B cell (primary cell): ENCODE data around the gene TEKT1. TPM values are rescaled to one million over a fixed set of nuclear protein-coding genes. Genes with fewer than 3 reads are reported as not detected.

Experiments
- ATAC-seq: fragments of 200-7000 bp; cut with Tn5 transposase; one replicate; pipeline ENCODE4 v1.10.0; 2021; ENCODE audit warnings: low read depth, mild to moderate bottlenecking, moderate number of reproducible peaks, moderate library complexity
- CTCF ChIA-PET: fragments of 350-600 bp; sonication (Branson Sonifier 250); formaldehyde crosslinking; loops from one replicate; lab custom pipeline; 2021; ENCODE audit warnings: antibody characterized with exemption, inconsistent platforms; lab: Charles Lee
- POLR2A ChIA-PET: fragments of 350-600 bp; sonication (Branson Sonifier 250); formaldehyde crosslinking; loops from one replicate; lab custom pipeline; 2021; ENCODE audit warnings: antibody characterized with exemption; lab: Charles Lee
- DNase-seq: peaks from one replicate; pipeline ENCODE4 v3.0.0; 2013
- H2AFZ ChIP-seq: 2 replicates; pipeline ENCODE4 v1.6.1; 2012; ENCODE audit warnings: mild to moderate bottlenecking, low read depth, low read length; ENCODE audit not compliant: insufficient read depth, poor library complexity, severe bottlenecking
- H3K27ac ChIP-seq, 2 donors: 1 replicate in 1 of 2; 2 replicates in 1 of 2; pipeline ENCODE4 v1.5.1; 2012 to 2013; ENCODE audit warnings: low read length in 2 of 2, mild to moderate bottlenecking in 2 of 2, moderate library complexity in 1 of 2
- H3K27me3 ChIP-seq, 4 experiments: fragments of 200-600 bp in 1 of 4; sonication (generic) in 1 of 4; replicated peaks in 1 of 4; 1 replicate in 2 of 4; 2 replicates in 2 of 4; pipeline versions ENCODE4 v1.6.1 to v1.7.0; 2013 to 2016; ENCODE audit warnings: low read length in 3 of 4, mild to moderate bottlenecking in 2 of 4, mixed read lengths in 1 of 4, moderate library complexity in 1 of 4; ENCODE audit not compliant: insufficient read depth in 4 of 4, control insufficient read depth in 3 of 4; ENCODE audit errors: control extremely low read depth in 1 of 4
- H3K36me3 ChIP-seq, 2 experiments: replicated peaks in 1 of 2; 1 replicate in 1 of 2; 2 replicates in 1 of 2; pipeline versions ENCODE4 v1.6.1 to v1.7.1; 2013; ENCODE audit warnings: low read length in 1 of 2; ENCODE audit not compliant: insufficient read depth in 2 of 2, control insufficient read depth in 1 of 2; ENCODE audit errors: control extremely low read depth in 1 of 2, extremely low read depth in 1 of 2
- H3K4me1 ChIP-seq, 2 donors: fragments of 200-600 bp in 1 of 2; sonication (generic) in 1 of 2; 1 replicate in 1 of 2; 2 replicates in 1 of 2; pipeline versions ENCODE4 v1.5.1 to v1.6.1; 2013 to 2017; ENCODE audit warnings: low read length in 2 of 2; ENCODE audit not compliant: control insufficient read depth in 2 of 2, insufficient read depth in 2 of 2
- H3K4me2 ChIP-seq: replicated peaks from 2 replicates; pipeline ENCODE3; 2012; ENCODE audit warnings: mild to moderate bottlenecking, low read depth, low read length; ENCODE audit not compliant: poor library complexity, severe bottlenecking
- H3K4me3 ChIP-seq, 5 experiments: fragments of 200-600 bp in 1 of 5; sonication (generic) in 1 of 5; 1 replicate in 3 of 5; 2 replicates in 2 of 5; pipeline versions ENCODE4 v1.5.1 to v1.7.0; 2011 to 2016; ENCODE audit warnings: low read length in 4 of 5, mild to moderate bottlenecking in 4 of 5, low read depth in 2 of 5, control low read depth in 1 of 5, moderate library complexity in 1 of 5; ENCODE audit not compliant: insufficient read depth in 1 of 5; ENCODE audit errors: control extremely low read depth in 1 of 5, extremely low read depth in 1 of 5
- H3K79me2 ChIP-seq: fragments of 200-600 bp; sonication (generic); one replicate; pipeline ENCODE4 v1.6.0; 2016; ENCODE audit warnings: low read length; ENCODE audit not compliant: control insufficient read depth, insufficient read depth
- H3K9ac ChIP-seq: fragments of 200-600 bp; sonication (generic); 2 replicates; pipeline ENCODE4 v1.6.1; 2017; ENCODE audit warnings: mild to moderate bottlenecking, low read length, moderate library complexity
- H3K9me3 ChIP-seq, 3 donors: one replicate each; pipeline versions ENCODE4 v1.6.1 to v1.7.1; 2013; ENCODE audit warnings: low read length in 2 of 3; ENCODE audit not compliant: control insufficient read depth in 2 of 3, insufficient read depth in 1 of 3; ENCODE audit errors: control extremely low read depth in 1 of 3
- H4K20me1 ChIP-seq: 2 replicates; pipeline ENCODE4 v1.6.0; 2012; ENCODE audit warnings: mild to moderate bottlenecking, low read length; ENCODE audit not compliant: insufficient read depth, control insufficient read depth, poor library complexity, severe bottlenecking
- H3K27ac Mint-ChIP-seq: one replicate; pipeline ENCODE4 v1.8.0; 2021; ENCODE audit warnings: mixed read lengths
- H3K27me3 Mint-ChIP-seq: one replicate; pipeline ENCODE4 v1.8.0; 2021; ENCODE audit warnings: mixed read lengths
- H3K4me1 Mint-ChIP-seq: one replicate; pipeline ENCODE4 v1.8.0; 2021; ENCODE audit warnings: mixed read lengths
- H3K4me3 Mint-ChIP-seq: one replicate; pipeline ENCODE4 v1.8.0; 2021; ENCODE audit warnings: mixed read lengths
- H3K9me3 Mint-ChIP-seq: one replicate; pipeline ENCODE4 v1.8.0; 2022; ENCODE audit warnings: mixed read lengths; ENCODE audit not compliant: insufficient read depth
- CTCF ChIP-seq: fragments of 200-600 bp; IDR thresholded peaks from one replicate; pipeline ENCODE4 v1.8.0; 2022; ENCODE audit warnings: antibody characterized with exemption, mild to moderate bottlenecking
- EZH2 ChIP-seq: IDR thresholded peaks from 2 replicates; pipeline ENCODE4 v1.6.1; 2012; ENCODE audit warnings: borderline replicate concordance, low read depth, mild to moderate bottlenecking, moderate library complexity, low read length; ENCODE audit not compliant: insufficient read depth, poor library complexity, severe bottlenecking
- WGBS: methylation state at CpG from one replicate; pipeline ENCODE4 v1.1.5; 2013; ENCODE audit warnings: missing lambda C conversion rate; ENCODE audit not compliant: insufficient coverage; 5-methylcytosine and 5-hydroxymethylcytosine counted together
- intact Hi-C: fragments of 100-400 bp; cut with micrococcal nuclease; formaldehyde crosslinking; loops from one replicate; pipeline ENCODE4 v1.10.0; 2022
- polyA plus RNA-seq: library from polyadenylated mRNA; depleted of rRNA; stranded (reverse); fragments of >200 nt; gene quantifications from 2 replicates; pipeline ENCODE4 v1.2.3, GENCODE V29; 2012
- total RNA-seq, 2 donors: library from RNA; stranded (reverse); fragments of 120-200 nt in 1 of 2; gene quantifications; 1 replicate in 1 of 2; 2 replicates in 1 of 2; pipeline versions ENCODE4 v1.2.3 to v1.2.4, GENCODE V29; 2013 to 2022

Gene TEKT1
- total and polyA plus RNA-seq, 2 donors (not counting 1 experiment from before 2014, with no cell fraction given) = not detected

GRCh38 chr17:6815775-6816174, 15.8 kb downstream of the TEKT1 start:
- ChIA-PET CTCF (no interaction called here), POLR2A (no interaction called here)

DNA sequence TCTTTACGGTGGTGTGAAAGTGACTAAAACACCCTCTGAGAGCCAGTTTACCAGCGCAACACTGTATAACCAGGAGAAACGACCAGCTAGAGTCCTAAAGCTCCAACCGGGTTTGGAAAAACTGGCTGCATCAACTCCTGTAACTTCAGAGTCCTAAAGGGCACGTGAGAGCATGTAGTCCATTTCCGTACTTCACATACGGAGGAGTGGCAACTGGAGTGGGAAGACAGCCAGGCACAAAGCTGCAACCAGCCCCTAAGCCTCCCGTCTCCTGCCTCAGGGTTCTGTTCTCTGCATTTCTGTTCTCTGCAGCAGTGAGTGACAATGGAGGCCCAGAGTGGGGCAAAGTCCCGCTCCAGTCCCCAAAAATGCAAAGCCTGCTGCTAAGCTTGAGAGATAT, 19.2 kb downstream of the TEKT1 start:
- Histone ChIP-seq H3K27ac (no peak overlapping the region), H2AFZ (no peak overlapping the region), H4K20me1 (no peaks in the 10 kb centered on the region), H3K4me3 (no peak overlapping the region), H3K9ac (no peak overlapping the region), H3K36me3 (no peaks in the 10 kb centered on the region), H3K4me1 (no peaks in the 10 kb centered on the region), H3K9me3 (peaks cover 0 to 5% (median 1%) of the 10 kb centered on the region in 3 donors), H3K79me2 (no peaks in the 10 kb centered on the region), H3K27me3 (peaks cover 0 to 7% (median 1%) of the 10 kb centered on the region in 4 experiments), H3K4me2 (no peak overlapping the region)
- intact Hi-C loops = no loop called here
- ChIA-PET POLR2A (no interaction called here), CTCF (interaction anchor here (0.8 kb wide), 1 partner anchor 1221 kb away, joined by 3 read pairs; no protein-coding TSS in a partner anchor)
- no peak overlapping the region for H3K4me3 Mint-ChIP-seq
- H3K27me3 Mint-ChIP-seq = peaks cover 25% of the 10 kb centered on the region
- no peak for DNase-seq
- no peak for TF ChIP-seq CTCF
- no peak for TF ChIP-seq EZH2
- H3K27ac Mint-ChIP-seq = no peak overlapping the region
- H3K9me3 Mint-ChIP-seq = peaks cover 8% of the 10 kb centered on the region
- 80% methylated on average over 9 of the region's 9 CpGs for WGBS
- ATAC-seq = no peak
- H3K4me1 Mint-ChIP-seq = no peaks in the 10 kb centered on the region

More at GRCh38 chr17:6815775-6816174, 15.8 kb downstream of the TEKT1 start:
- no peaks in the 10 kb centered on the region for H3K4me1 Mint-ChIP-seq
- H3K27ac Mint-ChIP-seq = no peak overlapping the region
- Histone ChIP-seq H3K9ac (no peak overlapping the region), H3K27ac (no peak overlapping the region), H3K4me1 (no peaks in the 10 kb centered on the region), H2AFZ (no peak overlapping the region), H3K36me3 (no peaks in the 10 kb centered on the region), H3K79me2 (no peaks in the 10 kb centered on the region), H3K27me3 (peaks cover 0 to 6% (median 1%) of the 10 kb centered on the region in 4 experiments), H4K20me1 (no peaks in the 10 kb centered on the region), H3K9me3 (no peaks in the 10 kb centered on the region), H3K4me3 (no peak overlapping the region), H3K4me2 (no peak overlapping the region)
- TF ChIP-seq CTCF = no peak
- TF ChIP-seq EZH2 = no peak
- ATAC-seq (no peak), DNase-seq (no peak)
- peaks cover 28% of the 10 kb centered on the region for H3K27me3 Mint-ChIP-seq
- H3K9me3 Mint-ChIP-seq = no peaks in the 10 kb centered on the region
- H3K4me3 Mint-ChIP-seq = no peak overlapping the region
- 88% methylated on average over 7 of the region's 10 CpGs for WGBS
- intact Hi-C loops = no loop called here
